Activated CD8-positive, alpha-beta memory T cell treated with anti-CD3 and anti-CD28 coated beads, Interleukin-2, amount 50 U/mL, for 4 hours (primary cell): Measurements from ENCODE around the gene ZNF608.

Source experiments
- DNase-seq: peaks from one replicate; pipeline ENCODE4 v3.0.0-alpha.2; 2020

Gene ZNF608

GRCh38 chr5:124754206-124754927, 7.9 kb upstream of the ZNF608 start:
- DNase-seq: no peak

DNA sequence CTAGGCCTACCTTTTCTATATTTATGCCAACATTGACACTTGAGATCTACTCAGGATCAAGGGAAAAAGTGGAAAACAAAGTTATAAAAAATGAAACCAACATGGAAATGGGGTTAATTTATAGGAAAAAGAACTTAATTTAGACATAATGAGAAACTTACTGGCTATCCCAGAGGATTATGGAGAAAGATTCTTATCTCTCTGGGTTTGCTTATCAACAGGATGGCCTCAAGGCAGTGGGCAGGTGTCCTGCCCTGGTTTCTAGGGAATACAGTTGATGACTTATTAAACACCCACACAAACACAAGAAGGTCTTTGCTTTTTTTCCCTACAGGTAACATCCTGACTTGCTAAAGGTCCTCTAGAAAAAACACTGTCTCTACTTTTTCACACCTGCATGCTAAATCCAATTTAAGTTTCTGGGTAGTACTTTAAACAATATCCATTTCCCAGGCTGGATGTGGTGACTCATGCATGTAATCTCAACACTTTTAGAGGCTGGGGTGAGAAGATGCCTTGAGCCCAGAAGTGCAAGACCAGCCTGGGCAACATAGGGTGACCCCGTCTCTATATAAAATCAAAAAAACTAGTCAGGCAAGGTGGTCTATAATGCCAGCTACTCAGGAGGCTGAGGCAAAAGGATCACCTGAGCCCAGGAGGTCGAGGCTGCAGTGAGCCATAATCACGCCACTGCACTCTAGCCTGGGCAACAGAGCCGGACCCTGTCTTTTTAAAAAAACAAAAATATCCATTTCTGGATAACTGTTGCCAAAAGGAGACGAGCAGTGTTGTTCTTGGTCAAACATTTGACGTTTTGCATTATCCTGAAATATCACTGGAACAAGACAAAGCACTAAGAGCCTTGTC, 6.6 kb upstream of the ZNF608 start:
- DNase-seq: no peak

DNA sequence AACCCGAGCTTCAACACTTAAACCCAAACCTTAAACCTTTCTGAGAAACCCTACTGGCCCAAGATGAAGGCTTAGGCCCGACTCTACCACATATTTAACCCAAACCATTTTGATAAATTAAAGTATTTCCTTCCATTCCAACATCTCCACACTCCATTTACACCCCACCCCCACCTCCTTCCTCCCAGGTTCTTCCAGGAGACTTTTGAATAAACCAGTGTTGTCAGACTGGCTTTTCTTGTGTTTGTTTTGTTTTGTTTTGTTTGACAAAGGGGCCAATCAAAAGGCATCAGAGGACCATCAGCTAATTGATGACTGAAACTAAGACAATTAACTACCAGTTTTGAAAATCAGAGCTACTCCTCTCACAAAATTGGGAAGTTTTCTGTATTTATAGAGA, 4.6 kb upstream of the ZNF608 start:
- DNase-seq: no peak

DNA sequence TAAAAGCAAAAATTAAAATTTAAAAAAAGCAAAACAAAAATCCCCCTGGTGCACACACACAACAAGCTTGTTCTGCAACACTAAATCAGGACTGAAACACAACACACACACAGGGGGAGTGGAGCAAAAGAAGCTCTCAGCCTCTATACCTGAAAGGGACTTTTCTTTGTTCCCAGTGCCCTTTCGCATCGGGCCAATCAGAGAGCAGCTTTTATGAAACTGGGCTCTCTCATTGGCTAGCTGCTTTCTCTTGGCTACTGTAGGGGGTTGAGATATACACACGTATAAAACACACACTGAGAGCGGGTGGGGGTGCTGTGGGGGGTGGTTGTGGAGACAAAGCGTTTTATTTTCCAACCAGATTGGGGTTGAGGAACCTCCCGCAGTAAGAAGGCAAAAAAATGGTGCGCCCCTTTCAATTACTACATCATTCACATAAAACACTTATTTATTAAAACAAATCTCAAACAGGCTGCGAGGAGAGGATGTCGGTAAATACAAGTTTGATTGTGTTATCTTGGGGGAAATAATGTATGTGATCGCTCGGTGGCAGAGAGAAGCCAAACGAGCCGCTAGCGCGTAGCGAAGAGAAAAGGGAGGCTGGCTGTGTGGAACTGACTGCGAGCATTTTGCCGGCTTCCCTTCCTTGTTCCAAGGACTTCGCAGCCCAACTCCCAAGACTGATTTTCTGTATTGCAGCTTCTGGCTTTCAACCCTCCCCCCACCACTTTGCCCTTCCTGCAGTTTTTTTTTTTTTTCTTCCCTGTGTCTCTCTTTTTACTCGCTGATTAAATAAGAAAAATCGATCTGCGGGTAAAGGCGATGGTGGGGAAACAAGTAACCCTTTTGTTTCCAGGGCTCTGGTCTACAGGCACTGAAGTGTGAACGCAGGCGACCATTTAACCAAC, 2.5 kb upstream of the ZNF608 start:
- no peak for DNase-seq

DNA sequence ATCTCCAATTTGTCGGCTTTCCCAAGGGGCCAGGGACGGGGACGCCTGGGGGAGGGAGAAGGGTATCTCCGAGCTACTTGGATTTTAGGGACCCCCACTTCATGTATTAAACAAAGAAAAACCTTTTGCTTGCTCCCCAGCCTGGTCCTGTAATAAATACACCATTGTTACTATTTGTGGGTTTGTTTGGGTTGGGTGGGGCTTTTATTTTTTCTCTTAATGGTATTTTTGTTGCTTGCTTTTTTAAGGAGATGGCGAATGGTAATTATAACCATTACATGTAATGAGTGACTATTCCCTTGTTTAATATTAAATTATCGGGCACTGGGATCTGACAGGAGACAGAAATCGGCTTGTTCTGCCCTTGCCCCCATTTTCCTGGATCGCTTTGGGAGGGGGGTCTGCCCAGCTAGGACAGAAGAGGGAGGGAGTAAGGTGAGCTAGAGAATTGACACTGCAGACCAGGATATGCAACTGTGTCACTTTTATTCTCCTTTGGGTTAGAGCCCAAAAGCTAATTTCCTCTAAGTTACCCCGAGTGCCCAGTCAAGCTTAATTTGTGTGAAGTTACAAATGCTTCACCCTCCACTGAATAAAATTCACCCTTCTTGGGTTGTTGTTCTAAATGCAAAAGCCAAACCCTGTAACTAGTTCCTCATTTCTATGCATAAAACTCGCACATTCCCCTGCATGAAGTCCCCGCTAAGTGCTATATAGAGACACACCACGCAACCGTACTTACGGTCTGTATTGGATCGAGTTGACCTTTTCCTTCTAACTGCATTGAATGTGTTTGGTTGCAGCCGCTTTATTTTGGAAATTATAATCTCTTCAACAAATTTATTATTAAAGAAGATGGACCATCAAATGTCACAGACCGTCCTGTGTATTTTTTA, 1.6 kb upstream of the ZNF608 start:
- DNase-seq: no peak

DNA sequence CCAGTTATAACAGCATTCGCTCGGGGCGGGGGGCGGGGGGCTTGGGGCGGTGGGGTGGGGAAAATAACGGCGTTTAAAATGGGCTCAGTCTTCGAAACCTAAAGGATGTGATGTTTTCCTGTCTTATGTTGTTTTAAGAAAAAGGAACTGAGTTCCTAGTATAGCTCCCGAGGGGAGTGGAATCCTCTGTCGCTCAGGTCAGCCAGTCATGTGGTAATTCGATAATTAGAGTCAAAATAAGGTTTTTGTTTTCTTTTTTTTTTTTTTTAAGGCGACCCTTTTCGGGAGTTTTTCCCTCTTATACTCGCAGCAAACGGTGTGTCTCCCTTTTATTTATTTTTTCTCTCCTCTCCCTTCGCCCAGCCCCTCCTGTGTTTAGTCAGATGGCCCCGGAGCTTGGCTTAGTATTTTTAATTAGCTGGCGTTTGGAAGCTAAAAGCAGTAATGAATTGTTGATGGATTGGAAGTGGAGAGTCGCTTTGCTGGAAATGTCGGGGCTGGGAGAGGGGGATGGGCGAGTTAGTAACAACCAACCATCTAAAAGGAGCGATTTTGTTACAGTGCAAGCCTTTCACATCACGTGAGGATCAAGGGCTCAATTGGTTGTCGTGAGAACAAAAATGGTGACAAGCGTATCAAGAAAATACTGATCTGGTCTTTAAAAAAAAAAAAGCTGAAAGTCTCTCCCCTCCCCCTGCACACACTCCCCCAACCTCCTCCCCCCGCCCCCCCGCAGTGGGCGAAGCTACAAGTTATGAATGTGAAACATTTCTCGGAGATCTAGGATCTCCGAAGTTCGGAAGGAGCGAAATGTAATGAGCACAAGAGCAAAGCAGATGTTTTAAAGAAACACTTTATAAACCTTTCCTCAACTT, 714 bp upstream of the ZNF608 start:
- DNase-seq: no peak

DNA sequence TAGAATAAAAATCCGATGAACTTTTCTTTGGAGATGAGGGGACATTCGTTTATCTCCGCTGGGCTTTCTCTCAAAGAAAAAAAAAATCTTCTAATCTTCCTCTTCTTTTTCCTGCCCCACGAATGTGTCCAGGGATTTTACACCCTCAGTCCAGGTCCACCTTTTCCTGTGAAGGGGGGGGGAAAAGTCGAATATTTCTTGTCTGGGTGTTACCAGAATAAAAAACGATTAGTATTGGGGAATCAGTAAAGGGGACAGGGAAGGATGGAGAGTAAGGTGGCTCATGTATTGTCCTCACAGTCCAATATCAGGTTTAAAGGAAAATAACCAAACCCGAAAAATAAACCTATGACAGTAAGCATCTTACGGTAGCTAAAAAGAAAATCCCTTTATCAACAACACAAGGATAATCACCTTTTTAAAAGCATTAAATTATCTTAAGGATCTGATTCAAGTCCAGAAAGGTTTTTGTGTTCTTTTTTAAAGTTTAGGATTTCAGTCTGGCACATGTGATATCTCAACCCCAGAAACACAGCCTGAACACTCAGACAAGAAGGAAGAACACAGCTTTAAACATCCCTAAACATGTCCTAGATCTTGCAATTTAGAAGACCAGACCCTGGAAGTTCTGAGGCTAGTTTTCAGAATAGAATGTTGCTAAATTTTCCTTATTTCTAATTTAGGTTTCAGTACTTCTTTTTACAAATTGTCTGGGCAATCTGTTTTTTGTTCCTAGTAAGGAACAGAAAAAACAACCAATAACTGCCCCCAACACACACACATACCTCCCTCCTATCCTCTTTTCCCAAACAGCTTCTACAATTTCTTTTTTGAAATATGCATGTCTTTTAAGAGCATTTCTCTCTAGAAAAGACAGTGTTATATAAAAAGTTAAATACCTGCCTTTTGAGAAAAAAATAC, 1.2 kb downstream of the ZNF608 start:
- DNase-seq: no peak

- no peak for DNase-seq
These were observed 2.1 kb downstream of the ZNF608 start for GRCh38 chr5:124744170-124744971.

DNA sequence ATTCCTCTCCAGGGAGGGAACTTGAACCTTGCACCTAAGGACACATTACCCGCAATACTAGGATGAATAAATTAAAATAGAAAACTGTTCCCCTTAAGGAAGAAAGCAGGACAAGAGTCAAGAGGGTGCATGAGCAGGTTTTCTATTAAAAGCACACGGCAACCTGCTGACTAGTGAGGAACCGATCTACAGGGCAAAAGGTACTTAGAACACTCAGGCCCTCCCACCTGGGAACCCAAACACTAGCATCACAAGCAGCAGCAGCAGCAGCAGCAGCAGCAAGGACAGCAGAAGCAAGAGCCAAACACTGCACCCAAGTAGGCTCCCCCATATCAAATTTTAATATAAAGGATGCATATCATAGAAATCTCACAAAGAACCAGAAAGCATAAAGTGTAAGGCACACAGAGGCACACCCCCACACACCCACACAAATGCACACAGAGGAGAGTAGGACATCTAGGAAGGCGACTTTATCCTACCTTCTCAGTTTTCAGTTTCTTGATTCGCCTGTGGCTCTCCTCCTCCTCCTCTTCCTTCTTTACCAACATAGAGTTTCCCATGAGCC, 2.8 kb downstream of the ZNF608 start:
- DNase-seq: no peak

- no peak for DNase-seq
These were observed 3.3 kb downstream of the ZNF608 start for GRCh38 chr5:124742983-124743601.

- DNase-seq: no peak
These were observed 3.9 kb downstream of the ZNF608 start for GRCh38 chr5:124742521-124742920.

DNA sequence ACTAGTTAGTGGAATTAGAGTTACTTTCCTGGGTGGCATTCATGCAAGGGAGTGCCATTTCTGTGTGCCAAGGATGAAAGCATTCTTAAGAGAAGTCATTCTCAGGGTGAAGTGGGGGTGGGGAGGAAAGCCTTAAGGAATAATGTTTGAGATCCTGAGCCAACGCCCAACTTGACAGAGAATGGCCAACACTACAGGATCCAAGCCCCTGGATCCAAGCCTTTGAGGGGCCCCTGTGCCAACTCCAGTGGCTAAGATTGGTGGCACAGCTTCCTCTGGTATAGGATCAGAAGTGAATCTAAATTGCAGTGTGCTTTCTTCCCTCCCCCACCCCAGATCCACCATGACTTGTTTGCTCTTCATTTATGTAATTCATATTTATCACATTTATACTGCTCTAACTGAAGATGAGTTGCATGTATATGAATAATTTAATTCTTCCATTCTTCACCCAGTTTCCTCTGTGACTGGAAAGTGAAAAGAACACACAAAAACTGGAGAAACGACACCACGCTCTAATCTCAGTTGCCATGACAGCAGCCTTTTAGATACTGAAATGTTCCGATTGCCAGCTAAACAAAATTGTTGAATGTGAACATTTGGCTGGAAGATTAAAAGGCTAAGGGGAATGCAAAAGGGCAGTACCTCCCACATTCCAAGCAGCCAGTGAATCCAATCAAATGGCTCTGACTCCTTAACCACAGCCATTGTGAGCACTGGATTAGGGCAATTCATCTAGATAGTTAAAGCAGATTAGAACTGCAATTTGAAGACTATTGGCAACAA, 4.5 kb downstream of the ZNF608 start:
- DNase-seq: no peak

DNA sequence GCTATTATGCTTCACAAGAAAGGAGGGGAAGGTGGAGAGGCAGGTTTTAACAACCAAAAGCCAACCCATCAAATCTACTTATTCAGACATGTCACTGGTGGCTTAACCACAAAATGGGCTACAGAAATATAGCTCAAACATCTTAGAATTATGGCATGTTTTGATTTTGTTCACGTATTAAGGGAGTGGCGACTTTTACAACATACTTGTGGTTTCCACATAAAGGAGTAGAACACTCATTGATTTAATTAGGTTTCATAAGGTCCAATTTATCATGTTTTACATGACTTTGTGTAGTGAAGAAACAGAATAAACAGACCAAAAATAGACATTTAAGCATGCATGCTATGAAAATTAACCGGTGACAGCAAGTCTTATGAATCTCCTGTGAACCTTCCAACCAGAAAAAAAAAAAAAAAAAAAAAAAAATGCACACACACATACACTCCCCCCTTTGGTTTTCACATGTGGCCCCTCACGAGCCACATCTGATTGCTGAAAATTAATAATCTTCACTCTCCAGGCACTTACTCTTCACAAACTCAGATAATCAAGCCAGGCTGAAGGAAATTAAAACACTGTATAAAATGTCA, 5.4 kb downstream of the ZNF608 start:
- DNase-seq: no peak

GRCh38 chr5:124740071-124740470, 6.4 kb downstream of the ZNF608 start:
- DNase-seq: no peak

GRCh38 chr5:124739634-124740025, 6.8 kb downstream of the ZNF608 start:
- DNase-seq: no peak

- no peak for DNase-seq
These were observed 7.5 kb downstream of the ZNF608 start for GRCh38 chr5:124738681-124739633.
